Loucy (cell line): ENCODE data around the gene FAM187B.

Source experiments
- H2AFZ ChIP-seq: fragments of 200-600 bp; sonication (generic); 2 replicates; pipeline ENCODE4 v1.6.0; 2016; ENCODE audit warnings: antibody characterized with exemption, mild to moderate bottlenecking, low read length, moderate library complexity
- H3F3A ChIP-seq: fragments of 200-600 bp; 2 replicates; pipeline ENCODE4 v1.6.0; 2016; ENCODE audit warnings: antibody characterized with exemption, low read depth, mild to moderate bottlenecking
- H3K27me3 ChIP-seq: fragments of 200-600 bp; sonication (generic); 2 replicates; pipeline ENCODE4 v1.6.1; 2014; ENCODE audit warnings: low read length, mild to moderate bottlenecking; ENCODE audit not compliant: insufficient read depth, poor library complexity, severe bottlenecking
- H3K36me3 ChIP-seq: fragments of 200-600 bp; sonication (generic); 2 replicates; pipeline ENCODE4 v1.6.1; 2016; ENCODE audit warnings: low read length; ENCODE audit not compliant: insufficient read depth
- H3K4me1 ChIP-seq: fragments of 200-600 bp; sonication (generic); 2 replicates; pipeline ENCODE4 v1.5.1; 2014; ENCODE audit warnings: low read length, mild to moderate bottlenecking; ENCODE audit not compliant: insufficient read depth, poor library complexity, severe bottlenecking
- H3K4me2 ChIP-seq: fragments of 200-600 bp; sonication (generic); 2 replicates; pipeline ENCODE4 v1.6.0; 2014; ENCODE audit warnings: antibody characterized with exemption, low read length, low read depth, mild to moderate bottlenecking; ENCODE audit not compliant: poor library complexity, severe bottlenecking
- H3K4me3 ChIP-seq: fragments of 200-600 bp; sonication (generic); 2 replicates; pipeline ENCODE4 v1.5.1; 2014; ENCODE audit warnings: low read length, mild to moderate bottlenecking, mixed read lengths; ENCODE audit not compliant: poor library complexity, severe bottlenecking
- H3K79me2 ChIP-seq: fragments of 200-600 bp; sonication (generic); 2 replicates; pipeline ENCODE4 v1.6.1; 2014; ENCODE audit warnings: low read length; ENCODE audit not compliant: insufficient read depth
- H3K9ac ChIP-seq: fragments of 200-600 bp; sonication (generic); 2 replicates; pipeline ENCODE4 v1.6.0; 2014; ENCODE audit warnings: mild to moderate bottlenecking, low read depth, low read length, moderate library complexity; ENCODE audit not compliant: poor library complexity, severe bottlenecking
- H3K9me2 ChIP-seq: fragments of 200-600 bp; sonication (generic); replicated peaks from 2 replicates; pipeline ENCODE4 v1.6.1; 2016; ENCODE audit warnings: low read depth, low read length, mixed read lengths
- H3K9me3 ChIP-seq: fragments of 200-600 bp; sonication (generic); 2 replicates; pipeline ENCODE4 v1.6.1; 2014; ENCODE audit warnings: mild to moderate bottlenecking, antibody characterized with exemption, low read length, low read depth; ENCODE audit not compliant: insufficient read depth
- H4K20me1 ChIP-seq: fragments of 200-600 bp; sonication (generic); 2 replicates; pipeline ENCODE4 v1.6.0; 2014; ENCODE audit warnings: antibody characterized with exemption, low read length, mild to moderate bottlenecking; ENCODE audit not compliant: insufficient read depth, poor library complexity, severe bottlenecking
- EZH2phosphoT487 ChIP-seq: fragments of 200-600 bp; IDR thresholded peaks from 2 replicates; pipeline ENCODE4 v1.6.1; 2018; ENCODE audit warnings: antibody characterized with exemption, mild to moderate bottlenecking, moderate library complexity, borderline replicate concordance
- TF ChIP-seq, protein P1 (sequence below): fragments of 200-600 bp; sonication (generic); conservative IDR thresholded peaks from 2 replicates; pipeline ENCODE4 v1.5.1; 2014; ENCODE audit warnings: mild to moderate bottlenecking, antibody characterized with exemption, low read length

FAM187B gene

DNA sequence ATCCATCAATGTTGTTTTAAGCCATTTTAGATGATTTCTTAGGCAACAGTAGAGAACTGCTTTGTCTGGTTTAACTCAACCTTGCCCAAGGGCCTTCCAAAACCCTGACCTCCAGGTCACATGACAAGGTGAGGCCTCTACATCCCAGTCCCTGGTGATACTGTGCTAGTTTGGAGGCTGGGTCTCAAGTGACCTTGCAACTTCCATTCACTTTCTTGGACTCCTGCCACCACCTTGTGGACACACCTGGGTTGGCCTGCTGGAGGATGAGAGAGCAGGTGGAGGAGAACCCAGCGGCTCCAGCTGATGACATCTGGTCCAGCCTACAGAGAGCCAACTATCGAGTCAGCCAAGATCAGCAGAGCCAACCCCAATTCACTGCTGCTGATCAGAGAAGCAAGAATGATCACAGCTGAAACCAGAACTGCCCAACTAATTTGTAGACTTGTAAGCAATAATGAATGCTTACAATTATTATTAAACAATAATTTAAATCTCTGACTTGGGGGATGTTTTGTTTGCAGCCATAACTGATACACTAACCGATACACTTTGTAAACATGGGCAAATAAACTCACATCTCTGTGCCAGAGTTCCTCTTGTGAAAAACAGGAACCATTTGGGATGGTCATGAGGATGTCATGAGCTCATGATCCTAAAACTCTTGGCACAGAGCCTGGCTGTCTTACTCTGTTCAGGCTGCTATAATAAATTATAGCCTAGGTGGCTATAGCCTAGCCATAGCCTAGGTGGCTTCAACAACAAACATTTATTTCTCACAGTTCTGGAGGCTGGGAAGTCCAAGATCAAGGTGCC, 11.5 kb downstream of the FAM187B start:
- Histone ChIP-seq H3F3A (peaks cover 3% of the 10 kb centered on the region; the same call in 1 of the 2 replicates), H3K9me2 (no peaks in the 10 kb centered on the region), H3K4me1 (peaks cover 18% of the 10 kb centered on the region), H3K4me3 (no peak overlapping the region), H3K36me3 (no peaks in the 10 kb centered on the region), H3K9ac (no peak overlapping the region), H4K20me1 (no peaks in the 10 kb centered on the region), H2AFZ (no peak overlapping the region), H3K79me2 (no peaks in the 10 kb centered on the region), H3K4me2 (no peak overlapping the region), H3K27me3 (no peaks in the 10 kb centered on the region), H3K9me3 (no peaks in the 10 kb centered on the region)
- TF ChIP-seq, protein P1, sequence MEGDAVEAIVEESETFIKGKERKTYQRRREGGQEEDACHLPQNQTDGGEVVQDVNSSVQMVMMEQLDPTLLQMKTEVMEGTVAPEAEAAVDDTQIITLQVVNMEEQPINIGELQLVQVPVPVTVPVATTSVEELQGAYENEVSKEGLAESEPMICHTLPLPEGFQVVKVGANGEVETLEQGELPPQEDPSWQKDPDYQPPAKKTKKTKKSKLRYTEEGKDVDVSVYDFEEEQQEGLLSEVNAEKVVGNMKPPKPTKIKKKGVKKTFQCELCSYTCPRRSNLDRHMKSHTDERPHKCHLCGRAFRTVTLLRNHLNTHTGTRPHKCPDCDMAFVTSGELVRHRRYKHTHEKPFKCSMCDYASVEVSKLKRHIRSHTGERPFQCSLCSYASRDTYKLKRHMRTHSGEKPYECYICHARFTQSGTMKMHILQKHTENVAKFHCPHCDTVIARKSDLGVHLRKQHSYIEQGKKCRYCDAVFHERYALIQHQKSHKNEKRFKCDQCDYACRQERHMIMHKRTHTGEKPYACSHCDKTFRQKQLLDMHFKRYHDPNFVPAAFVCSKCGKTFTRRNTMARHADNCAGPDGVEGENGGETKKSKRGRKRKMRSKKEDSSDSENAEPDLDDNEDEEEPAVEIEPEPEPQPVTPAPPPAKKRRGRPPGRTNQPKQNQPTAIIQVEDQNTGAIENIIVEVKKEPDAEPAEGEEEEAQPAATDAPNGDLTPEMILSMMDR: peak; percentile 61
- no peak for TF ChIP-seq EZH2phosphoT487

DNA sequence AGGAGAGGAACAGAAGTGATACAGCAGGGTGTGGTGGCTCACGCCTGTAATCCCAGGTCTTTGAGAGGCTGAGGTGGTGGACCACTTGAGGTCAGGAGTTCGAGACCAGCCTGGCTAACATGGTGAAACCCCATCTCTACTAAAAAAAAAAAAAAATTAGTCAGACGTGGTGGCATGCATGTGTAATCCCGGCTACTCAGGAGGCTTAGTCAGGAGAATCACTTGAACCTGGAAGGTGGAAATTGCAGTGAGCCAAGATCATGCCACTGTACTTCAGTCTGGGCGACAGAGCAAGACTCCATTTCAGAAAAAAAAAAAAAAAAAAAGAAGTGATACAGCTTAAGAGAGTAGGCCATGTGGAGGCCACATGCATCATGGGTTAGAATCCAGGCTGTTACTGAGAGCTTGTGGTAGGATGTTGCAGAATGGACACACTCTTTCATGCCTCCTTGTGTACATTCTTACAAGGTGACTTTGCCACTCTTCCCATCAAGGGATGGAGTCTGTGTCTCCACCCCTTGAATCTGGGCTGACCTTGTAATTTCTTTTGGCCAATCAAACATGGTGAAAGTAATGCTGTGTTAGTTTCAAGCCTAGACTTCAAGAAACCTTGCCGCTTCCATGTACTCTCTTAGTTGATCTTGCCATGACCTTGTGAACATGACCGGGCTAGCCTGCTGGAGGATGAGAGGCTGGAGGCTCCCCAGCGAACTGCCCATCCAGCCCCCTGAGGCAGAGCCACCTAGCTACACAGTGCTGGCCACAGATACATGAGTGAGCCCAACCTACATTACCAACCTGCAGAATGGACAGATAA, 12.3 kb downstream of the FAM187B start:
- H4K20me1 ChIP-seq: no peaks in the 10 kb centered on the region
- no peak overlapping the region for H3K9ac ChIP-seq
- peaks cover 3% of the 10 kb centered on the region; the same call in 1 of the 2 replicates for H3F3A ChIP-seq
- no peaks in the 10 kb centered on the region for H3K27me3 ChIP-seq
- H2AFZ ChIP-seq: no peak overlapping the region
- H3K79me2 ChIP-seq: no peaks in the 10 kb centered on the region
- no peaks in the 10 kb centered on the region for H3K9me3 ChIP-seq
- H3K4me1 ChIP-seq: peaks cover 25% of the 10 kb centered on the region
- H3K4me3 ChIP-seq: no peak overlapping the region
- no peak overlapping the region for H3K4me2 ChIP-seq
- no peaks in the 10 kb centered on the region for H3K9me2 ChIP-seq
- H3K36me3 ChIP-seq: no peaks in the 10 kb centered on the region
- TF ChIP-seq EZH2phosphoT487: no peak
- TF ChIP-seq, protein P1: no peak

DNA sequence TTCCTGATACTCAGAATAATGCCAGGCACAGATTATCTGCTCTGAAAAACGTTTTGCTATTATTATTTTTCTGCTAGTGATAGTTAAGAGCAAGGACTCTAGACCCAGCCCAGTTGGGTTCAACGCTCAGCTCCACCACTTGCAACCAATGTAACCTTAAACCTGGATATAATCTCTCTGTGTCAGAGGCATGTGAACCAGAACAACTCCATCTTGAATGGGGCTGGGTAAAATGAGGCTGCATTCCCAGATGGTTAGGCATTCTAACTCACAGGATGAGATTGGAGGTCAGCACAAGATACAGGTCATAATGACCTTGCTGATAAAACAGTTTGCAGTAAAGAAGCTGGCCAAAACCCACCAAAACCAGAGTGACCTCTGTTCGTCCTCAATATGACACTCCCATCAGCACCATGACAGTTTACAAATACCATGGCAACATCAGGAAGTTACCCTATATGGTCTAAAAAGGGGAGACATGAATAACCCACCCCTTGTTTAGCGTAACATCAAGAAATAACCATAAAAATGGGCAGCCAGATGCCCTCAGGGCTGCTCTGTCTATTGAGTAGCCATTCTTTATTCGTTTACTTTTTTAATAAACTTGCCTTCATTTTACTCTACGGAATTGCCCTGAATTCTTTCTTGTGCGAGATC, 13.6 kb downstream of the FAM187B start:
- no peaks in the 10 kb centered on the region for H3K9me2 ChIP-seq
- peak overlapping the region; percentile 83 for H3K4me2 ChIP-seq
- H3K9ac ChIP-seq: no peak overlapping the region
- no peaks in the 10 kb centered on the region for H3K27me3 ChIP-seq
- no peaks in the 10 kb centered on the region for H3K9me3 ChIP-seq
- no peak overlapping the region for H2AFZ ChIP-seq
- H3F3A ChIP-seq: peaks cover 3% of the 10 kb centered on the region; the same call in 1 of the 2 replicates
- no peak overlapping the region for H3K4me3 ChIP-seq
- no peaks in the 10 kb centered on the region for H3K79me2 ChIP-seq
- peaks cover 29% of the 10 kb centered on the region for H3K4me1 ChIP-seq
- H3K36me3 ChIP-seq: no peaks in the 10 kb centered on the region
- TF ChIP-seq, protein P1: no peak
- TF ChIP-seq EZH2phosphoT487: no peak
- no peaks in the 10 kb centered on the region for H4K20me1 ChIP-seq
